ENCODE results near the gene ARHGAP31. TPM values are rescaled to one million over a fixed set of nuclear protein-coding genes. Genes with fewer than 3 reads are reported as not detected.
A peak's percentile ranks its signal among the peaks of the same experiment; 100 is the strongest.

Gene ARHGAP31, protein sequence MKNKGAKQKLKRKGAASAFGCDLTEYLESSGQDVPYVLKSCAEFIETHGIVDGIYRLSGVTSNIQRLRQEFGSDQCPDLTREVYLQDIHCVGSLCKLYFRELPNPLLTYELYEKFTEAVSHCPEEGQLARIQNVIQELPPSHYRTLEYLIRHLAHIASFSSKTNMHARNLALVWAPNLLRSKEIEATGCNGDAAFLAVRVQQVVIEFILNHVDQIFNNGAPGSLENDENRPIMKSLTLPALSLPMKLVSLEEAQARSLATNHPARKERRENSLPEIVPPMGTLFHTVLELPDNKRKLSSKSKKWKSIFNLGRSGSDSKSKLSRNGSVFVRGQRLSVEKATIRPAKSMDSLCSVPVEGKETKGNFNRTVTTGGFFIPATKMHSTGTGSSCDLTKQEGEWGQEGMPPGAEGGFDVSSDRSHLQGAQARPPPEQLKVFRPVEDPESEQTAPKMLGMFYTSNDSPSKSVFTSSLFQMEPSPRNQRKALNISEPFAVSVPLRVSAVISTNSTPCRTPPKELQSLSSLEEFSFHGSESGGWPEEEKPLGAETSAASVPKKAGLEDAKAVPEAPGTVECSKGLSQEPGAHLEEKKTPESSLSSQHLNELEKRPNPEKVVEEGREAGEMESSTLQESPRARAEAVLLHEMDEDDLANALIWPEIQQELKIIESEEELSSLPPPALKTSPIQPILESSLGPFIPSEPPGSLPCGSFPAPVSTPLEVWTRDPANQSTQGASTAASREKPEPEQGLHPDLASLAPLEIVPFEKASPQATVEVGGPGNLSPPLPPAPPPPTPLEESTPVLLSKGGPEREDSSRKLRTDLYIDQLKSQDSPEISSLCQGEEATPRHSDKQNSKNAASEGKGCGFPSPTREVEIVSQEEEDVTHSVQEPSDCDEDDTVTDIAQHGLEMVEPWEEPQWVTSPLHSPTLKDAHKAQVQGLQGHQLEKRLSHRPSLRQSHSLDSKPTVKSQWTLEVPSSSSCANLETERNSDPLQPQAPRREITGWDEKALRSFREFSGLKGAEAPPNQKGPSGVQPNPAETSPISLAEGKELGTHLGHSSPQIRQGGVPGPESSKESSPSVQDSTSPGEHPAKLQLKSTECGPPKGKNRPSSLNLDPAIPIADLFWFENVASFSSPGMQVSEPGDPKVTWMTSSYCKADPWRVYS (N-terminal part only)
- polyA plus RNA-seq (2012; ENCODE audit: insufficient read length, low read depth), result 3.8 TPM

DNA sequence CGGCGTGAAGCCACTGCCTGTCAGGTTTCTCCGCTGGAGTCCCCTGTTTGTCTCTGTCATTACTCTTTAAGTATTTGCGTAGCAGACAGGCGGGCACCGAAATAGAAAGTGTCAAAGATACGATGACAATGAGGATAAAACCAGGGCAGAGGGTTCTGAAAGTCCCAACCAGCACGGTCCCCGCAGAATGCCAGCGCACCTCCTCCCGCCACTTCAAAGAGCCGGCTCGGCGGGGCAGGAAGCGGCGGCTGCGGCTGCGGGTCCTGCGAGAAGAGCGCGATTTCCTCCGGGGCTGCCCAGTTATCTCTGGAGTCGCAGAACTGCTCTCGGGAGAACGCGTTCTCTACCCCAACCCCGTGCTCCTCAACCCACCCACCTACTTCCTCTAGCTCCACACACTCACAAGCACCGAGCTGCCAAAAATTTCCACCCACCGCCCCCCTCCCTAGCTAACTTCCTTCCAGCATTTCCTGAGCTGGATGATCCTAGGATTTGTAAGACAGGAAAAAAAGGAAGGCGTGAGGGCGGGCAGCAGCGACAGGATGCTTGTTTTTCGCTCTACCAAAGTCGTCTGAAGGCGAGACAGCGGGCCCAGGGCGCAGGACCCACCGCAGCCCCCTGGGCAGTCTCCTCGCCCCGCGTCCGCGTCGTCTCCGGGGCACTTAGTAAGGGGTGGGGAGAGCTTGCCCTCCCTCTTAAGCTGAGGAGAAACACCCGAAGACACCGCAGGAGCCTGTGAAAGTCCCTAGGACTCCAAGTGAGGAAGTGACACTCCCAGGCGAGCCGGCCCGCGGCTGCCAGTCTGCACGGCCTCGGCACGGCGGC, at the start of gene ARHGAP31:
Gene ARHGAP31 (plus strand): TSS at position 513 of the 825 bp plus-strand sequence. CDS start 522 bp downstream, outside the sequence.
- TF ChIP-seq, protein P1, sequence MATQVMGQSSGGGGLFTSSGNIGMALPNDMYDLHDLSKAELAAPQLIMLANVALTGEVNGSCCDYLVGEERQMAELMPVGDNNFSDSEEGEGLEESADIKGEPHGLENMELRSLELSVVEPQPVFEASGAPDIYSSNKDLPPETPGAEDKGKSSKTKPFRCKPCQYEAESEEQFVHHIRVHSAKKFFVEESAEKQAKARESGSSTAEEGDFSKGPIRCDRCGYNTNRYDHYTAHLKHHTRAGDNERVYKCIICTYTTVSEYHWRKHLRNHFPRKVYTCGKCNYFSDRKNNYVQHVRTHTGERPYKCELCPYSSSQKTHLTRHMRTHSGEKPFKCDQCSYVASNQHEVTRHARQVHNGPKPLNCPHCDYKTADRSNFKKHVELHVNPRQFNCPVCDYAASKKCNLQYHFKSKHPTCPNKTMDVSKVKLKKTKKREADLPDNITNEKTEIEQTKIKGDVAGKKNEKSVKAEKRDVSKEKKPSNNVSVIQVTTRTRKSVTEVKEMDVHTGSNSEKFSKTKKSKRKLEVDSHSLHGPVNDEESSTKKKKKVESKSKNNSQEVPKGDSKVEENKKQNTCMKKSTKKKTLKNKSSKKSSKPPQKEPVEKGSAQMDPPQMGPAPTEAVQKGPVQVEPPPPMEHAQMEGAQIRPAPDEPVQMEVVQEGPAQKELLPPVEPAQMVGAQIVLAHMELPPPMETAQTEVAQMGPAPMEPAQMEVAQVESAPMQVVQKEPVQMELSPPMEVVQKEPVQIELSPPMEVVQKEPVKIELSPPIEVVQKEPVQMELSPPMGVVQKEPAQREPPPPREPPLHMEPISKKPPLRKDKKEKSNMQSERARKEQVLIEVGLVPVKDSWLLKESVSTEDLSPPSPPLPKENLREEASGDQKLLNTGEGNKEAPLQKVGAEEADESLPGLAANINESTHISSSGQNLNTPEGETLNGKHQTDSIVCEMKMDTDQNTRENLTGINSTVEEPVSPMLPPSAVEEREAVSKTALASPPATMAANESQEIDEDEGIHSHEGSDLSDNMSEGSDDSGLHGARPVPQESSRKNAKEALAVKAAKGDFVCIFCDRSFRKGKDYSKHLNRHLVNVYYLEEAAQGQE (IDR thresholded peaks at IDR 0.05; ENCODE audit: insufficient read depth in 1 of 2, low read depth in 2 of 2, low read length in 2 of 2), result 0 out of 4 replicates have a peak, but pooled peaks of 1 of the 2 experiments have one; percentile 33
- TF ChIP-seq POLR2AphosphoS5 (IDR thresholded peaks at IDR 0.05; ENCODE audit: low read depth, low read length) (peak; percentile 41; the same call in 1 of the 2 replicates), FOXP2 (optimal IDR thresholded peaks at IDR 0.05; ENCODE audit: borderline replicate concordance, extremely low read depth, extremely low read length, insufficient read depth) (no peak), TAF1 (IDR thresholded peaks at IDR 0.05; ENCODE audit: borderline replicate concordance, insufficient read depth, low read length) (no peak), SIN3A (IDR thresholded peaks at IDR 0.05; ENCODE audit: borderline replicate concordance, insufficient read depth, low read length) (peak; percentile 86; the same call in 1 of the 2 replicates)

DNA sequence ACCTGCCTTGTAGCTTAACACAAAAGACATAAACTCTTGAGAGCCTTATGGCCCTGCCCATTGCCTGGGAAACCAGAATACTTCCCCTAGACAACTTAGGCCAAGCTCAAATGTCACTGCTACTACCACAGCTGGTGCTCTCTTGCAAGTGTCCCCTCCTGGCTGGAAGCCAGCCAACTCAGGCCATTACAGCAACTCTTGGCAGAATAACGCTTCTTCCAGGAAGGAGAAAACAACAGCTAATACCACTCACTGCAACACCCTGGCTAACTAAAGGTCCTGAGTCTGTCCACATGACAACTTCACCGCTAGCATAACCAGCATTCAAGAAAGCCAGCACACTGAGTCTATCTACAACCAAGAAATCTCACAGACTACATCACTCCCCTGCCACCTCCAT, 48.4 kb upstream of the ARHGAP31 start:
- TF ChIP-seq TAF1 (IDR thresholded peaks at IDR 0.05; ENCODE audit: borderline replicate concordance, insufficient read depth, low read length) (no peak), SIN3A (IDR thresholded peaks at IDR 0.05; ENCODE audit: borderline replicate concordance, insufficient read depth, low read length) (no peak), FOXP2 (optimal IDR thresholded peaks at IDR 0.05; ENCODE audit: borderline replicate concordance, extremely low read depth, extremely low read length, insufficient read depth) (no peak)
- TF ChIP-seq, protein P1 (IDR thresholded peaks at IDR 0.05; ENCODE audit: insufficient read depth in 1 of 2, low read depth in 2 of 2, low read length in 2 of 2), result no peak

DNA sequence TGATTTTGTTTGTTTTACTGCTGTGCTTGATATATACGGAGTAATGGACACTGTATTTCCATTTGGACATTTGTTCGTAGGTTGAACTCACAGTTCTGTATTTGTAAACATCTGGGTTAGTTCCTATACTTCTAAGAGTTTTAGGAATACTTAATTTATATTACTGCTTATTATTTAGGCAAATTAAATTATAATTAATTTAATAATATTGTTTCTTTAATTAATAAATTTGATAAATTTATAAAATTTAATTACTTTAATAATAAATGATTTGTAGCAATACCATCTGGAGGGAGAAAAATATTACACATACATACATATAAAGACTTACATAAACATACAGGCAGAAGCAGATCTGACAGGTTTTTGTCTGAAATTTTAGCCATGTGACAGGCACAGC, 39.0 kb upstream of the ARHGAP31 start:
- TF ChIP-seq, protein P1 (IDR thresholded peaks at IDR 0.05; ENCODE audit: insufficient read depth in 1 of 2, low read depth in 2 of 2, low read length in 2 of 2), result no peak
- TF ChIP-seq TAF1 (IDR thresholded peaks at IDR 0.05; ENCODE audit: borderline replicate concordance, insufficient read depth, low read length), result no peak
- TF ChIP-seq FOXP2 (optimal IDR thresholded peaks at IDR 0.05; ENCODE audit: borderline replicate concordance, extremely low read depth, extremely low read length, insufficient read depth), result no peak
- TF ChIP-seq SIN3A (IDR thresholded peaks at IDR 0.05; ENCODE audit: borderline replicate concordance, insufficient read depth, low read length), result no peak
- no peak for TF ChIP-seq POLR2AphosphoS5 (IDR thresholded peaks at IDR 0.05; ENCODE audit: low read depth, low read length)

DNA sequence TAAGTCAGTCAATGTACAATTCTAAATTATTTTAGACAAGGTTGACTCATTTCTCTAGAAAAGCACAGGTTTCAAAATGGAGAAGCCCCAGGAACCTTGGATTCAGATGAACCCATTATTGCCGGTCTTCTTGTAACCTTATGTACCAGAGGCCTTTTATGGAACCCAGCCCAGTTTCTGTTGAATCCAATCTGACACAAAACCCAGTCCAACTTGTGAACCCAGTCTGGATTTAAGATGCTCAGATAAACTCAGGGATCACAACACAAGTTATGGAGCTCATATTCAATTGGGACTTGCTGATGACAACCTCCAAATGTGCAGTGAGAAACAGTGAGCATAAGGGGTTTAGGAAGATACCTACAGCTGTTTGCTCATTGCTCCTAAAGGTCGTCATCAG, 37.1 kb upstream of the ARHGAP31 start:
- TF ChIP-seq POLR2AphosphoS5 (IDR thresholded peaks at IDR 0.05; ENCODE audit: low read depth, low read length), result no peak
- TF ChIP-seq, protein P1 (IDR thresholded peaks at IDR 0.05; ENCODE audit: insufficient read depth in 1 of 2, low read depth in 2 of 2, low read length in 2 of 2), result no peak
- no peak for TF ChIP-seq FOXP2 (optimal IDR thresholded peaks at IDR 0.05; ENCODE audit: borderline replicate concordance, extremely low read depth, extremely low read length, insufficient read depth)
- TF ChIP-seq TAF1 (IDR thresholded peaks at IDR 0.05; ENCODE audit: borderline replicate concordance, insufficient read depth, low read length), result no peak
- no peak for TF ChIP-seq SIN3A (IDR thresholded peaks at IDR 0.05; ENCODE audit: borderline replicate concordance, insufficient read depth, low read length)

Measured in PFSK-1 (cell line).